ENCODE results near the gene OPA3. TPM values are rescaled to one million over a fixed set of nuclear protein-coding genes. Genes with fewer than 3 reads are reported as not detected.

Gene OPA3
- total RNA-seq, 1 experiment from 2014 or later = 11.1 TPM

DNA sequence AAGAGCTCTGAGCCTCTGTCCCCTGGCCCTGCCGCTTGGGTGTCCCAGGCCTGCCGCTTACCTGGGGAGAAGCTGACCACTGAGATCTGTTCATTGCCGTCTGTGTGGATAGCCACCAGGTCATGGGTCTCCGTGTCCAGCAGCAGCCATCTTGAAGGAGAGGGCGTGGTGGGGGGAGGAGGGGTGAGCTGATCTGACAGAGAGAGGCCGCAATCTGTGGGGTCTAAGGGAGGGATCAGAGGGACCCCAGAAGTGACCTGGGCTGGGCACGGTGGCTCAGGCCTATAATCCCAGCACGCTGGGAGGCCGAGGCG lies 32.1 kb upstream of the OPA3 start:
- TF ChIP-seq RAD21 (IDR thresholded peaks at IDR 0.05; ENCODE audit: low read depth) (no peak), ZFX (IDR thresholded peaks at IDR 0.05) (no peak; the same call in 1 of the 2 replicates), POLR2A (IDR thresholded peaks at IDR 0.05; ENCODE audit: borderline replicate concordance, extremely low read depth, insufficient read depth, insufficient read length) (no peak), ZNF274 (IDR thresholded peaks at IDR 0.05; ENCODE audit: low read depth, low read length) (no peak), ELF1 (IDR thresholded peaks at IDR 0.05; ENCODE audit: borderline replicate concordance, low read depth) (no peak), EZH2phosphoT487 (IDR thresholded peaks at IDR 0.05; ENCODE audit: borderline replicate concordance) (no peak), CEBPB (IDR thresholded peaks at IDR 0.05; ENCODE audit: low read depth) (no peak), SIN3A (IDR thresholded peaks at IDR 0.05; ENCODE audit: low read depth) (no peak), YY1 (IDR thresholded peaks at IDR 0.05; ENCODE audit: extremely low read depth, insufficient replicate concordance, low read depth, low read length) (no peak), JUND (IDR thresholded peaks at IDR 0.05) (no peak), EZH2 (IDR thresholded peaks at IDR 0.05) (no peak), CBX3 (IDR thresholded peaks at IDR 0.05; ENCODE audit: low read depth) (no peak), SP1 (IDR thresholded peaks at IDR 0.05; ENCODE audit: low read depth) (no peak), EGR1 (IDR thresholded peaks at IDR 0.05; ENCODE audit: low read depth) (no peak), POLR2AphosphoS5 (IDR thresholded peaks at IDR 0.05; ENCODE audit: low read depth, low read length) (no peak), FOSL1 (IDR thresholded peaks at IDR 0.05; ENCODE audit: low read depth) (no peak)
- TF ChIP-seq, protein P1, sequence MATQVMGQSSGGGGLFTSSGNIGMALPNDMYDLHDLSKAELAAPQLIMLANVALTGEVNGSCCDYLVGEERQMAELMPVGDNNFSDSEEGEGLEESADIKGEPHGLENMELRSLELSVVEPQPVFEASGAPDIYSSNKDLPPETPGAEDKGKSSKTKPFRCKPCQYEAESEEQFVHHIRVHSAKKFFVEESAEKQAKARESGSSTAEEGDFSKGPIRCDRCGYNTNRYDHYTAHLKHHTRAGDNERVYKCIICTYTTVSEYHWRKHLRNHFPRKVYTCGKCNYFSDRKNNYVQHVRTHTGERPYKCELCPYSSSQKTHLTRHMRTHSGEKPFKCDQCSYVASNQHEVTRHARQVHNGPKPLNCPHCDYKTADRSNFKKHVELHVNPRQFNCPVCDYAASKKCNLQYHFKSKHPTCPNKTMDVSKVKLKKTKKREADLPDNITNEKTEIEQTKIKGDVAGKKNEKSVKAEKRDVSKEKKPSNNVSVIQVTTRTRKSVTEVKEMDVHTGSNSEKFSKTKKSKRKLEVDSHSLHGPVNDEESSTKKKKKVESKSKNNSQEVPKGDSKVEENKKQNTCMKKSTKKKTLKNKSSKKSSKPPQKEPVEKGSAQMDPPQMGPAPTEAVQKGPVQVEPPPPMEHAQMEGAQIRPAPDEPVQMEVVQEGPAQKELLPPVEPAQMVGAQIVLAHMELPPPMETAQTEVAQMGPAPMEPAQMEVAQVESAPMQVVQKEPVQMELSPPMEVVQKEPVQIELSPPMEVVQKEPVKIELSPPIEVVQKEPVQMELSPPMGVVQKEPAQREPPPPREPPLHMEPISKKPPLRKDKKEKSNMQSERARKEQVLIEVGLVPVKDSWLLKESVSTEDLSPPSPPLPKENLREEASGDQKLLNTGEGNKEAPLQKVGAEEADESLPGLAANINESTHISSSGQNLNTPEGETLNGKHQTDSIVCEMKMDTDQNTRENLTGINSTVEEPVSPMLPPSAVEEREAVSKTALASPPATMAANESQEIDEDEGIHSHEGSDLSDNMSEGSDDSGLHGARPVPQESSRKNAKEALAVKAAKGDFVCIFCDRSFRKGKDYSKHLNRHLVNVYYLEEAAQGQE (IDR thresholded peaks at IDR 0.05; ENCODE audit: low read depth) = no peak
- TF ChIP-seq, protein P2, sequence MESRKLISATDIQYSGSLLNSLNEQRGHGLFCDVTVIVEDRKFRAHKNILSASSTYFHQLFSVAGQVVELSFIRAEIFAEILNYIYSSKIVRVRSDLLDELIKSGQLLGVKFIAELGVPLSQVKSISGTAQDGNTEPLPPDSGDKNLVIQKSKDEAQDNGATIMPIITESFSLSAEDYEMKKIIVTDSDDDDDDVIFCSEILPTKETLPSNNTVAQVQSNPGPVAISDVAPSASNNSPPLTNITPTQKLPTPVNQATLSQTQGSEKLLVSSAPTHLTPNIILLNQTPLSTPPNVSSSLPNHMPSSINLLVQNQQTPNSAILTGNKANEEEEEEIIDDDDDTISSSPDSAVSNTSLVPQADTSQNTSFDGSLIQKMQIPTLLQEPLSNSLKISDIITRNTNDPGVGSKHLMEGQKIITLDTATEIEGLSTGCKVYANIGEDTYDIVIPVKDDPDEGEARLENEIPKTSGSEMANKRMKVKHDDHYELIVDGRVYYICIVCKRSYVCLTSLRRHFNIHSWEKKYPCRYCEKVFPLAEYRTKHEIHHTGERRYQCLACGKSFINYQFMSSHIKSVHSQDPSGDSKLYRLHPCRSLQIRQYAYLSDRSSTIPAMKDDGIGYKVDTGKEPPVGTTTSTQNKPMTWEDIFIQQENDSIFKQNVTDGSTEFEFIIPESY (IDR thresholded peaks at IDR 0.05; ENCODE audit: extremely low read depth, insufficient replicate concordance, low read length) = no peak
- TF ChIP-seq, protein P3, sequence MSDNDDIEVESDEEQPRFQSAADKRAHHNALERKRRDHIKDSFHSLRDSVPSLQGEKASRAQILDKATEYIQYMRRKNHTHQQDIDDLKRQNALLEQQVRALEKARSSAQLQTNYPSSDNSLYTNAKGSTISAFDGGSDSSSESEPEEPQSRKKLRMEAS (IDR thresholded peaks at IDR 0.05) = no peak
- TF ChIP-seq, protein P4, sequence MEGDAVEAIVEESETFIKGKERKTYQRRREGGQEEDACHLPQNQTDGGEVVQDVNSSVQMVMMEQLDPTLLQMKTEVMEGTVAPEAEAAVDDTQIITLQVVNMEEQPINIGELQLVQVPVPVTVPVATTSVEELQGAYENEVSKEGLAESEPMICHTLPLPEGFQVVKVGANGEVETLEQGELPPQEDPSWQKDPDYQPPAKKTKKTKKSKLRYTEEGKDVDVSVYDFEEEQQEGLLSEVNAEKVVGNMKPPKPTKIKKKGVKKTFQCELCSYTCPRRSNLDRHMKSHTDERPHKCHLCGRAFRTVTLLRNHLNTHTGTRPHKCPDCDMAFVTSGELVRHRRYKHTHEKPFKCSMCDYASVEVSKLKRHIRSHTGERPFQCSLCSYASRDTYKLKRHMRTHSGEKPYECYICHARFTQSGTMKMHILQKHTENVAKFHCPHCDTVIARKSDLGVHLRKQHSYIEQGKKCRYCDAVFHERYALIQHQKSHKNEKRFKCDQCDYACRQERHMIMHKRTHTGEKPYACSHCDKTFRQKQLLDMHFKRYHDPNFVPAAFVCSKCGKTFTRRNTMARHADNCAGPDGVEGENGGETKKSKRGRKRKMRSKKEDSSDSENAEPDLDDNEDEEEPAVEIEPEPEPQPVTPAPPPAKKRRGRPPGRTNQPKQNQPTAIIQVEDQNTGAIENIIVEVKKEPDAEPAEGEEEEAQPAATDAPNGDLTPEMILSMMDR (IDR thresholded peaks at IDR 0.05 in 2 of 3, conservative IDR thresholded peaks at IDR 0.05 in 1 of 3; ENCODE audit: borderline replicate concordance in 1 of 3, insufficient read depth in 1 of 3, low read depth in 2 of 3, low read length in 2 of 3) = no peak
- peak overlapping the region; percentile 78 for H3K27ac ChIP-seq (ENCODE audit: low read depth, low read length)
- H3K9ac ChIP-seq (ENCODE audit: low read length) = peak overlapping the region; percentile 63
- H3K79me2 ChIP-seq (ENCODE audit: insufficient read depth, low read length) = no peaks in the 10 kb centered on the region
- ATAC-seq (no peak), DNase-seq (ENCODE audit: low read depth, low spot score) (no peak)
- H3K4me2 ChIP-seq (ENCODE audit: low read length) = peak overlapping the region; percentile 78
- no peak overlapping the region for H2AFZ ChIP-seq (ENCODE audit: low read depth, low read length, poor library complexity, severe bottlenecking)
- no TSS peak for BruUV-seq (replicated peaks)
- intact Hi-C loops (cut with micrococcal nuclease) = loop anchor here (2.0 kb wide), 1 partner anchor 14 kb away; no protein-coding TSS in a partner anchor
- CTCF ChIA-PET = interaction anchor here (1.2 to 4.8 kb wide), 4 partner anchors 24 to 58 kb away, joined by 5 to 45 read pairs (median 8); partner anchors contain the start of gene EML2
- peaks cover 13 to 23% of the 10 kb centered on the region in 2 experiments; a peak in 3 of 4 replicates for H3K36me3 ChIP-seq (ENCODE audit: control insufficient read depth in 1 of 2, insufficient read depth in 2 of 2, low read length in 2 of 2)
- H3K4me1 ChIP-seq (ENCODE audit: control insufficient read depth in 1 of 2, insufficient read depth in 2 of 2, low read length in 2 of 2) = peaks cover 30 to 38% of the 10 kb centered on the region in 2 experiments
- no peaks in the 10 kb centered on the region for H3K9me3 ChIP-seq (ENCODE audit: control insufficient read depth in 1 of 2, insufficient read depth in 1 of 2, low read depth in 1 of 2, low read length in 2 of 2)
- POLR2A ChIA-PET = interaction anchor here (1.5 to 3.3 kb wide), 5 partner anchors 10 to 153 kb away, joined by 5 to 14 read pairs (median 7); partner anchors contain the start of genes OPA3 and SIX5
- no peaks in the 10 kb centered on the region for H4K20me1 ChIP-seq (ENCODE audit: insufficient read depth)
- no peaks in the 10 kb centered on the region for H3K9me2 ChIP-seq (ENCODE audit: insufficient read depth)
- H3K4me3 ChIP-seq (replicated peaks in 1 of 2; ENCODE audit: low read depth in 1 of 2, low read length in 2 of 2) = peak overlapping the region; percentile 30 to 42
- RAD21 ChIA-PET (ENCODE audit: low non-redundant PET in 1 of 2, low total read pairs in 2 of 2, uncharacterized antibody in 2 of 2, unreplicated experiment in 2 of 2) = interaction anchor here in 1 of 2 experiments (1.6 kb wide), 1 partner anchor 24 kb away, joined by 3 read pairs; no protein-coding TSS in a partner anchor
- no peaks in the 10 kb centered on the region for H3K27me3 ChIP-seq (ENCODE audit: insufficient read depth, low read length)
